NCI-H2107 treated with DMSO at 0.1 percent for 48 hours (cell line): Measurements from ENCODE around the gene VEZF1.
A peak's percentile ranks its signal among the peaks of the same experiment; 100 is the strongest.

ENCODE experiments used
- DNase-seq: peaks from one replicate; lab custom pipeline; 2025; ENCODE audit not compliant: unreplicated experiment; lab: John Stamatoyannopoulos, UW

VEZF1 gene

DNA sequence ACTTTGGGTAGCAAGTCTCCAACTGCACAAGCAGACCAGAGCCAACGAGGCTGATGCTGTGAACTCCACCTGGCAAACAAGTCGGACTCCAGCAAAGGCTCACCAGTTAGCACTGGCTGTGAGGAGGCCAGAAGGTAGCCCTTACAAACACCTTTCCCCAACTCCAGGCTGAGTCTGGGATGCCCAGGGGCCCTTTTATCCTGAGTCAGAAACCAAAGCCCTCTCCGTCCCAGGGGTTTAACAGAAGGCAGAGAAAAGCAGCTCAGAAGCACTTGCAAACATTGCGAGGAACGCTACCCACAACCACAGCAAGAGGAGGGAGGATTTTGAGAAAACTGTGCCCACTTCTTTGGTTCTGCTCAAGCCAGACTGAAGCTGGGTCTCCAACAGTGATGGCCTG lies 57.8 kb downstream of the VEZF1 start:
- no peak for DNase-seq

GRCh38 chr17:57929386-57929785 lies 58.7 kb downstream of the VEZF1 start:
- no peak for DNase-seq

GRCh38 chr17:57928928-57929327 lies 59.1 kb downstream of the VEZF1 start:
- DNase-seq, result no peak

DNA sequence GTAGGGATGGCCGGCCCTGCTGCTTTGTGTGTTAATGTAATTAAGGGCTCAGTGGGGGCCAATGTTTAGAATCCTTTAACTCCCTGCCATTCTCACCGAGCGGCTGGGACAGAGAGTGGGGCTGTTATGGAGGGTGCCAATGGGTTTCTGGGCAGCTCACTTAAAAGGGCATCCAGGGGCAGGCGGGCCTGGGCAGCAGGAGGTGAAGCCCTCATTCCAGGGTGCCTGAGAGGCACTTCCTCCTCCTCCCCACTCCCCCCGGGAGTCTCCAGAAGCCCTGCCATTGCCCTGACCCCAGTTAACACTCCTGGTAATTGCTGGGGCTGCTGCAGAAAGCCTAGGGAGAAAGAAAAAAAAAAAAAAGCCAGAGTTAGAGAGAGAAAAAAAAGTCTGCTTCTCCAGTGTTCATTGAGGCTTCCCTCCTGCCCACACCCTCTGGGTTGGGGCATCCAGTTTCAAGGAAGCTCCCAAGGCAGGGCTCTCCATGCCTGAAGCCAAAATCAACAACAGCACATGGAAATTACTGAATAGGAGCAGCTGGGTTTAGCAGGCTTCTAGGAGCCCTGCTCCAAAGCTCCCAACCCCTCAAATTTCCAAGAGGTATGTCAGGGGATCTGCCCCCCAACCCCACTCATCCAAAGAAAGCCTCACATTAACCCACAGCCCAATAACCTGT lies 60.9 kb downstream of the VEZF1 start:
- peak; percentile 81 for DNase-seq

DNA sequence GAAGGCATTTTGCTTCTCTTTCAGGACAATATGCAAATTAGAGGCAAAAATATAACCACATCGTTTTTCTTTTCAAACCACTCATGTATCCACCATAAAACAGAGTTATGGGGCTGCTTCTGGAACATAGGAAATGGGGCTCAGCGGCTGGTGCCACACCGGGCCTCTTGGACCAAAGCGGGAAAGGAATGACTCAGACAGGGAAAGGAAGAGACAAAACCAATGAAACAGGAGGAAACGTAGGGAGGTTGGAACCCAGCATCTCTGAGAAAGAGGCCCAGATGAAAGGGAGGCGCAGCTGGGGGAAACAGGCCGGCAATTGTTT lies 61.4 kb downstream of the VEZF1 start:
- DNase-seq, result no peak

DNA sequence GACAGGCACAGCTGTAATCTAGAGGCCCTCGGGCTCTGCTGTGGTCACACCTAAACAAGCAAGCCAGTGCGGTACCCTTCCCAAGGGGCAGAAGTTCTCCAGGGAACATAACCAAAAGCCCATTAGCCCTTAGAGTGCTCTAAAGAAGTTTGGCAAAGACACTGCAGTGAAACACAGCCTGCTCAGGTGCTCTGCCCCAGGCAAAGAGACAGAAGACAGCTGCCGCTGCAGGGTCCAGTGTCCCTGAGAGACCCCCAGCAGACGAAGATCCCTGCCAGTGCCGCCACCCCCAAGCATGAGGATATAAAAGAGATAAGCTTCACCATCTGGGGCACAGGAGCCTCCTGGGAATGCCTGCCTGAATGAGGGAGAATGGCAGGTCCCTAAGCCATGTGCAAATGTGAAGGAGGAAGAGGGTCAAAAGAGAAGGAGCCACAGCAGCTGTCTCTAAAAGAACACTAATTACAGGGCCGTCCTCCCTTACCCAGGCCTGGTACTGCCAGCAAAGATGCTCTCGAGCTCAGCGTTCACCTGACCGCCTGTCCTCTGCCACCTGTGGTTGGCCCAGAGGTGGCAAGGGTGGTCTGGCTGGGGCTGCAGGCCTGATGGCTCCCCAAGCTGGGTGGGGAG lies 62.6 kb downstream of the VEZF1 start:
- DNase-seq, result peak; percentile 64

- DNase-seq, result peak; percentile 76
These were observed 63.4 kb downstream of the VEZF1 start for GRCh38 chr17:57924677-57925076.
